ENCODE data around the gene WDR44.

DNA sequence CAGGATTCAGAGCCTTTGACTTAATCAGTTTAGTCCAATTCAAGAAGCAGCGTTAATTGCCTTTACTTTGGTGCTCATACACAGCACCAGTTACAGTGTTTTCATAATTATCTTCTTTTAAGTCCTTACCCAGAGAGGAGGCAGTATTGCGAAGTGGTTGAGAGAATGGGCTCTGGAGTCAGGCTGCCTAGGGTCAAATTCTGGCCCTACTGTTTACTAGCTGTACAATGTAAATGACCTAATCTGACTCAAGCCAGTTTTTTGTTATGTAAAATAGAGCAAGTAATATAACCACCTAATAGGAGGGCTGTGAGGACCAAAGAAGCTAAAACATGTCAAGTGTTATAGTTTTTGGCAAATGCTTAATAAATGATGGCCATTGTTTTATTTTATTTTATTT, 27.6 kb downstream of the WDR44 start:
- TF ChIP-seq, protein P1, sequence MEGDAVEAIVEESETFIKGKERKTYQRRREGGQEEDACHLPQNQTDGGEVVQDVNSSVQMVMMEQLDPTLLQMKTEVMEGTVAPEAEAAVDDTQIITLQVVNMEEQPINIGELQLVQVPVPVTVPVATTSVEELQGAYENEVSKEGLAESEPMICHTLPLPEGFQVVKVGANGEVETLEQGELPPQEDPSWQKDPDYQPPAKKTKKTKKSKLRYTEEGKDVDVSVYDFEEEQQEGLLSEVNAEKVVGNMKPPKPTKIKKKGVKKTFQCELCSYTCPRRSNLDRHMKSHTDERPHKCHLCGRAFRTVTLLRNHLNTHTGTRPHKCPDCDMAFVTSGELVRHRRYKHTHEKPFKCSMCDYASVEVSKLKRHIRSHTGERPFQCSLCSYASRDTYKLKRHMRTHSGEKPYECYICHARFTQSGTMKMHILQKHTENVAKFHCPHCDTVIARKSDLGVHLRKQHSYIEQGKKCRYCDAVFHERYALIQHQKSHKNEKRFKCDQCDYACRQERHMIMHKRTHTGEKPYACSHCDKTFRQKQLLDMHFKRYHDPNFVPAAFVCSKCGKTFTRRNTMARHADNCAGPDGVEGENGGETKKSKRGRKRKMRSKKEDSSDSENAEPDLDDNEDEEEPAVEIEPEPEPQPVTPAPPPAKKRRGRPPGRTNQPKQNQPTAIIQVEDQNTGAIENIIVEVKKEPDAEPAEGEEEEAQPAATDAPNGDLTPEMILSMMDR (conservative IDR thresholded peaks at IDR 0.05; ENCODE audit: low read depth, low read length) = no peak
- TF ChIP-seq EZH2 (IDR thresholded peaks at IDR 0.05; ENCODE audit: low read length, unreplicated experiment) = no peak

Measured in PC-3 (cell line).